Right atrium auricular region (tissue), 2 donors: ENCODE data around the gene ERMAP. TPM values are rescaled to one million over a fixed set of nuclear protein-coding genes. Genes with fewer than 3 reads are reported as not detected.

Experiments
- DNase-seq: peaks from one replicate; pipeline ENCODE4 v3.0.0-alpha.2; 2019; ENCODE audit warnings: low spot score
- H3K27ac ChIP-seq, 2 donors: fragments of 200-600 bp; sonication (generic); 1 replicate in 1 of 2; 2 replicates in 1 of 2; pipeline ENCODE4 v1.5.1; 2016 to 2019
- H3K27me3 ChIP-seq, 2 donors: fragments of 200-600 bp; sonication (generic); one replicate each; pipeline versions ENCODE4 v1.5.1 to v1.6.0; 2017 to 2019
- H3K36me3 ChIP-seq: fragments of 200-600 bp; sonication (generic); one replicate; pipeline ENCODE4 v1.5.1; 2016
- H3K4me1 ChIP-seq, 2 donors: fragments of 200-600 bp; sonication (generic); one replicate each; pipeline versions ENCODE4 v1.5.1 to v1.6.0; 2017 to 2019
- H3K4me3 ChIP-seq, 2 donors: fragments of 200-600 bp; sonication (generic); 1 replicate in 1 of 2; 2 replicates in 1 of 2; pipeline ENCODE4 v1.5.1; 2017 to 2019; ENCODE audit warnings: mild to moderate bottlenecking in 1 of 2, moderate library complexity in 1 of 2
- H3K9me3 ChIP-seq, 2 donors: fragments of 200-600 bp; sonication (generic); one replicate each; pipeline ENCODE4 v1.5.1; 2019
- CTCF ChIP-seq, 2 donors: fragments of 200-600 bp; sonication (generic); IDR thresholded peaks; one replicate each; pipeline ENCODE4 v1.5.1; 2019; ENCODE audit warnings: antibody characterized with exemption in 2 of 2
- total RNA-seq, 2 donors: library from RNA; depleted of rRNA; stranded (reverse); fragments of >200 nt; gene quantifications; one replicate each; pipeline ENCODE4 v1.1.0, GENCODE V29; 2016

ERMAP gene
- total RNA-seq, 2 donors from 2014 or later, result 3.3 to 5.6 TPM

- H3K36me3 ChIP-seq, result no peaks in the 10 kb centered on the region
- H3K9me3 ChIP-seq, result no peaks in the 10 kb centered on the region
- DNase-seq, result no peak
- no peak overlapping the region for H3K4me3 ChIP-seq
- no peak overlapping the region for H3K27ac ChIP-seq
- H3K27me3 ChIP-seq, result no peaks in the 10 kb centered on the region
- no peaks in the 10 kb centered on the region for H3K4me1 ChIP-seq
- no peak for TF ChIP-seq CTCF (IDR thresholded peaks at IDR 0.05)
Measured at GRCh38 chr1:42888013-42888633, 71.2 kb downstream of the ERMAP start.

GRCh38 chr1:42889264-42889663 lies 72.3 kb downstream of the ERMAP start:
- Histone ChIP-seq H3K36me3 (no peaks in the 10 kb centered on the region), H3K27ac (no peak overlapping the region), H3K9me3 (no peaks in the 10 kb centered on the region), H3K27me3 (no peaks in the 10 kb centered on the region), H3K4me3 (no peak overlapping the region), H3K4me1 (no peaks in the 10 kb centered on the region)
- DNase-seq, result no peak
- TF ChIP-seq CTCF (IDR thresholded peaks at IDR 0.05), result no peak

GRCh38 chr1:42891465-42892138 lies 74.7 kb downstream of the ERMAP start:
- no peaks in the 10 kb centered on the region for H3K9me3 ChIP-seq
- no peak for DNase-seq
- H3K4me1 ChIP-seq, result no peaks in the 10 kb centered on the region
- TF ChIP-seq CTCF (IDR thresholded peaks at IDR 0.05), result no peak
- no peak overlapping the region for H3K4me3 ChIP-seq
- H3K36me3 ChIP-seq, result no peaks in the 10 kb centered on the region
- no peak overlapping the region for H3K27ac ChIP-seq
- no peaks in the 10 kb centered on the region for H3K27me3 ChIP-seq

Other genes starting within 250 kb of the ERMAP start
- 10 to 100 TPM; 18.2 to 24.9 TPM for gene PPIH, start 158.7 kb upstream of the ERMAP start, total RNA-seq
- gene YBX1, start 134.7 kb upstream of the ERMAP start, total RNA-seq, result 100 to 1,000 TPM; 801 to 826 TPM
- under 1 TPM in 1 of 2 donors, not detected in 1; 0.28 TPM for gene CLDN19, start 76.9 kb upstream of the ERMAP start, total RNA-seq
- gene P3H1, start 50.1 kb upstream of the ERMAP start, total RNA-seq, result 10 to 100 TPM; 11.3 to 15.6 TPM
- gene C1orf50, start 49.9 kb upstream of the ERMAP start, total RNA-seq, result 1 to 10 TPM; 3.0 to 3.6 TPM
- not detected for gene TMEM269, start 32.1 kb upstream of the ERMAP start, total RNA-seq
- gene SVBP, start 275 bp downstream of the ERMAP start, total RNA-seq, result 10 to 100 TPM; 14.5 to 22.1 TPM
- 10 to 100 TPM; 10.2 to 11.6 TPM for gene ZNF691, start 29.5 kb downstream of the ERMAP start, total RNA-seq
- 10 to 100 TPM; 25.0 to 51.5 TPM for gene SLC2A1, start 141.7 kb downstream of the ERMAP start, total RNA-seq